Measurements from ENCODE around the gene DAP.

Gene DAP

GRCh38 chr5:10715605-10716290, 45.3 kb downstream of the DAP start:
- H3K9ac ChIP-seq (ENCODE audit: insufficient read length), result no peak overlapping the region
- no peak overlapping the region for H3K27ac ChIP-seq
- peaks cover 2% of the 10 kb centered on the region; the same call in 1 of the 2 replicates for H3K36me3 ChIP-seq (ENCODE audit: insufficient read depth, low read length)
- no peak overlapping the region for H3K4me3 ChIP-seq
- no peak for DNase-seq (ENCODE audit: low read depth, low spot score)
- H3K9me3 ChIP-seq (ENCODE audit: low read depth, low read length), result no peaks in the 10 kb centered on the region
- no peak for TF ChIP-seq POLR2AphosphoS5 (IDR thresholded peaks at IDR 0.05; ENCODE audit: borderline replicate concordance, low read depth, low read length)
- no peak for TF ChIP-seq FOXP2 (optimal IDR thresholded peaks at IDR 0.05; ENCODE audit: control extremely low read depth, extremely low read length, insufficient read depth)
- TF ChIP-seq EZH2 (IDR thresholded peaks at IDR 0.05), result no peak

GRCh38 chr5:10712574-10713366, 48.3 kb downstream of the DAP start:
- H3K27ac ChIP-seq, result no peak overlapping the region
- H3K4me3 ChIP-seq, result no peak overlapping the region
- DNase-seq (ENCODE audit: low read depth, low spot score), result no peak
- no peak for TF ChIP-seq POLR2AphosphoS5 (IDR thresholded peaks at IDR 0.05; ENCODE audit: borderline replicate concordance, low read depth, low read length)
- no peak for TF ChIP-seq EZH2 (IDR thresholded peaks at IDR 0.05)
- no peak for TF ChIP-seq FOXP2 (optimal IDR thresholded peaks at IDR 0.05; ENCODE audit: control extremely low read depth, extremely low read length, insufficient read depth)
- no peaks in the 10 kb centered on the region for H3K9me3 ChIP-seq (ENCODE audit: low read depth, low read length)
- H3K36me3 ChIP-seq (ENCODE audit: insufficient read depth, low read length), result peaks cover 2% of the 10 kb centered on the region; the same call in 1 of the 2 replicates
- H3K9ac ChIP-seq (ENCODE audit: insufficient read length), result no peak overlapping the region

- no peak for TF ChIP-seq FOXP2 (optimal IDR thresholded peaks at IDR 0.05; ENCODE audit: control extremely low read depth, extremely low read length, insufficient read depth)
- TF ChIP-seq POLR2AphosphoS5 (IDR thresholded peaks at IDR 0.05; ENCODE audit: borderline replicate concordance, low read depth, low read length), result no peak
- TF ChIP-seq EZH2 (IDR thresholded peaks at IDR 0.05), result no peak
- Histone ChIP-seq H3K36me3 (ENCODE audit: insufficient read depth, low read length) (peaks cover 2% of the 10 kb centered on the region; the same call in 1 of the 2 replicates), H3K27ac (no peak overlapping the region)
These were observed 49.5 kb downstream of the DAP start for GRCh38 chr5:10711562-10711961.

GRCh38 chr5:10710513-10711128, 50.4 kb downstream of the DAP start:
- no peaks in the 10 kb centered on the region for H3K9me3 ChIP-seq (ENCODE audit: low read depth, low read length)
- H3K27ac ChIP-seq, result no peak overlapping the region
- H3K36me3 ChIP-seq (ENCODE audit: insufficient read depth, low read length), result peaks cover 2% of the 10 kb centered on the region; the same call in 1 of the 2 replicates
- H3K9ac ChIP-seq (ENCODE audit: insufficient read length), result no peak overlapping the region
- DNase-seq (ENCODE audit: low read depth, low spot score), result no peak
- TF ChIP-seq POLR2AphosphoS5 (IDR thresholded peaks at IDR 0.05; ENCODE audit: borderline replicate concordance, low read depth, low read length) (no peak), FOXP2 (optimal IDR thresholded peaks at IDR 0.05; ENCODE audit: control extremely low read depth, extremely low read length, insufficient read depth) (no peak), EZH2 (IDR thresholded peaks at IDR 0.05) (no peak)
- no peak overlapping the region for H3K4me3 ChIP-seq

More at GRCh38 chr5:10711562-10711961, 49.5 kb downstream of the DAP start:
- no peaks in the 10 kb centered on the region for H3K9me3 ChIP-seq (ENCODE audit: low read depth, low read length)
- no peak overlapping the region for H3K4me3 ChIP-seq
- H3K9ac ChIP-seq (ENCODE audit: insufficient read length), result no peak overlapping the region
- no peak for DNase-seq (ENCODE audit: low read depth, low spot score)

- H3K9me3 ChIP-seq (ENCODE audit: low read depth, low read length), result no peaks in the 10 kb centered on the region
- no peak for DNase-seq (ENCODE audit: low read depth, low spot score)
- no peak overlapping the region for H3K4me3 ChIP-seq
- TF ChIP-seq EZH2 (IDR thresholded peaks at IDR 0.05) (no peak), POLR2AphosphoS5 (IDR thresholded peaks at IDR 0.05; ENCODE audit: borderline replicate concordance, low read depth, low read length) (no peak), FOXP2 (optimal IDR thresholded peaks at IDR 0.05; ENCODE audit: control extremely low read depth, extremely low read length, insufficient read depth) (no peak)
- H3K36me3 ChIP-seq (ENCODE audit: insufficient read depth, low read length), result 0 out of 2 replicates have a peak, but pooled peaks cover 2% of the 10 kb centered on the region
- no peak overlapping the region for H3K9ac ChIP-seq (ENCODE audit: insufficient read length)
- H3K27ac ChIP-seq, result no peak overlapping the region
These were observed 51.1 kb downstream of the DAP start for GRCh38 chr5:10709933-10710332.

GRCh38 chr5:10709409-10709808, 51.6 kb downstream of the DAP start:
- H3K9me3 ChIP-seq (ENCODE audit: low read depth, low read length), result no peaks in the 10 kb centered on the region
- DNase-seq (ENCODE audit: low read depth, low spot score), result no peak
- 0 out of 2 replicates have a peak, but pooled peaks cover 2% of the 10 kb centered on the region for H3K36me3 ChIP-seq (ENCODE audit: insufficient read depth, low read length)
- no peak overlapping the region for H3K9ac ChIP-seq (ENCODE audit: insufficient read length)
- TF ChIP-seq EZH2 (IDR thresholded peaks at IDR 0.05), result no peak
- TF ChIP-seq POLR2AphosphoS5 (IDR thresholded peaks at IDR 0.05; ENCODE audit: borderline replicate concordance, low read depth, low read length), result no peak
- TF ChIP-seq FOXP2 (optimal IDR thresholded peaks at IDR 0.05; ENCODE audit: control extremely low read depth, extremely low read length, insufficient read depth), result no peak
- H3K4me3 ChIP-seq, result no peak overlapping the region
- H3K27ac ChIP-seq, result no peak overlapping the region

GRCh38 chr5:10708189-10708944, 52.7 kb downstream of the DAP start:
- Histone ChIP-seq H3K9ac (ENCODE audit: insufficient read length) (no peak overlapping the region), H3K27ac (no peak overlapping the region), H3K4me3 (no peak overlapping the region), H3K9me3 (ENCODE audit: low read depth, low read length) (no peaks in the 10 kb centered on the region), H3K36me3 (ENCODE audit: insufficient read depth, low read length) (no peaks in the 10 kb centered on the region)
- no peak for TF ChIP-seq FOXP2 (optimal IDR thresholded peaks at IDR 0.05; ENCODE audit: control extremely low read depth, extremely low read length, insufficient read depth)
- TF ChIP-seq EZH2 (IDR thresholded peaks at IDR 0.05), result no peak
- no peak for TF ChIP-seq POLR2AphosphoS5 (IDR thresholded peaks at IDR 0.05; ENCODE audit: borderline replicate concordance, low read depth, low read length)
- DNase-seq (ENCODE audit: low read depth, low spot score), result no peak
